RPMI8226 (cell line): Measurements from ENCODE around the gene PCDHA9.
"Not testable (repeated sequence)": the region's sequence is repeated elsewhere in the genome, so short reads cannot be mapped to it uniquely, and the experiment has no call there.

ENCODE experiments used
- DNase-seq: peaks from one replicate; pipeline ENCODE4 v3.0.0-alpha.2; 2015

The PCDHA9 gene

GRCh38 chr5:140834439-140835008, 13.7 kb upstream of the PCDHA9 start:
- DNase-seq: not testable (repeated sequence)

- no peak for DNase-seq
Measured at GRCh38 chr5:140835622-140836510, 12.3 kb upstream of the PCDHA9 start.

- peak; percentile 18 for DNase-seq
Measured at GRCh38 chr5:140840978-140841962, 6.9 kb upstream of the PCDHA9 start, which contains the start of gene PCDHA8. TSS of gene PCDHA8 (plus strand) at chr5:140841187. CDS start at chr5:140841322, 135 bp downstream.

DNA sequence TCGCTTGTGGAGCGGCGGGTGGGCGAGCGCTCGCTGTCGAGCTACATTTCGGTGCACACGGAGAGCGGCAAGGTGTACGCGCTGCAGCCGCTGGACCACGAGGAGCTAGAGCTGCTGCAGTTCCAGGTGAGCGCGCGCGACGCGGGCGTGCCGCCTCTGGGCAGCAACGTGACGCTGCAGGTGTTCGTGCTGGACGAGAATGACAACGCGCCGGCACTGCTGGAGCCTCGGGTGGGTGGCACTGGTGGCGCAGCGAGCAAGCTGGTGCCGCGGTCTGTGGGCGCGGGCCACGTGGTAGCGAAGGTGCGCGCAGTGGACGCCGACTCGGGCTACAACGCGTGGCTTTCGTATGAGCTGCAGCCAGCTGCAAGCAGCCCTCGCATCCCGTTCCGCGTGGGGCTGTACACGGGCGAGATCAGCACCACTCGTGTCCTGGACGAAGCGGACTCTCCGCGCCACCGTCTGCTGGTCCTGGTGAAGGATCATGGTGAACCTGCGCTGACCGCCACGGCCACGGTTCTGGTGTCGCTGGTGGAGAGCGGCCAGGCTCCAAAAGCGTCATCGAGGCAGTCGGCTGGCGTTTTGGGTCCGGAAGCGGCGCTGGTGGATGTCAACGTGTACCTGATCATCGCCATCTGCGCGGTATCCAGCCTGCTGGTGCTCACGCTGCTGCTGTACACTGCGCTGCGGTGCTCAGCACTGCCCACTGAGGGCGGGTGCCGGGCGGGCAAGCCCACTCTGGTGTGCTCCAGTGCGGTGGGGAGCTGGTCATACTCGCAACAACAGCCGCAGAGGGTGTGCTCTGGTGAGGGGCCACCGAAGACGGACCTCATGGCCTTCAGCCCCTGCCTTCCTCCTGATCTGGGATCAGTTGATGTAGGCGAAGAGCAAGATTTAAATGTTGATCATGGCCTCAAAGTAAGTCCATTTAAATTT, 5.1 kb upstream of the PCDHA9 start:
- no peak for DNase-seq

- DNase-seq: not testable (repeated sequence)
Measured at GRCh38 chr5:140849831-140850634, 1.9 kb downstream of the PCDHA9 start.

DNA sequence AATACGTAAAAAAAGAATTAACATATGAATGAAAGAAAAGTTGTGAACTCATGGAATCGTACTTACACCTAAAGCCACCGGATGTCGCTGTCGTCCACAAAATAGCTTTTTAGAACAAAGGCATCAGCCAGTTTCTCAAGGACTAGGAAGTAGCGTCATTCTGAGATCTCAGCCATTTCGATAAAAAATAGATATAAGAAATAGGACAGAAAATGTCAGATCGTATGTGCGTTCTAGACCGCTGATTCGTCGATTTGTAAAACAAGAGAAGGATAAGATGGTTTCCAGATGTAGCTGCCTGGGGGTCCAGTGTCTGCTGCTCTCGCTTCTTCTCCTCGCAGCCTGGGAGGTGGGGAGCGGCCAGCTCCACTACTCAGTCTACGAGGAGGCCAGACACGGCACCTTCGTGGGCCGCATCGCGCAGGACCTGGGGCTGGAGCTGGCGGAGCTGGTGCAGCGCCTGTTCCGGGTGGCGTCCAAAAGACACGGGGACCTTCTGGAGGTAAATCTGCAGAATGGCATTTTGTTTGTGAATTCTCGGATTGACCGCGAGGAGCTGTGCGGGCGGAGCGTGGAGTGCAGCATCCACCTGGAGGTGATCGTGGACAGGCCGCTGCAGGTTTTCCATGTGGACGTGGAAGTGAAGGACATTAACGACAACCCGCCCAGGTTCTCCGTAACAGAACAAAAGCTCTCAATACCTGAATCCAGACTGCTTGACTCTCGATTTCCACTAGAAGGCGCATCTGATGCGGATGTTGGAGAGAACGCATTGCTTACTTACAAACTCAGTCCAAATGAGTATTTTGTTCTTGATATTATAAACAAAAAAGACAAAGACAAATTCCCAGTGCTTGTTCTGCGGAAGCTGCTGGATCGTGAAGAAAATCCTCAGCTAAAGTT, 7.8 kb downstream of the PCDHA9 start, which contains the start of gene PCDHA10:
TSS of gene PCDHA10 (plus strand) at position 126 of the 903 bp plus-strand sequence. CDS start at position 278, 152 bp downstream.
- DNase-seq: no peak

DNA sequence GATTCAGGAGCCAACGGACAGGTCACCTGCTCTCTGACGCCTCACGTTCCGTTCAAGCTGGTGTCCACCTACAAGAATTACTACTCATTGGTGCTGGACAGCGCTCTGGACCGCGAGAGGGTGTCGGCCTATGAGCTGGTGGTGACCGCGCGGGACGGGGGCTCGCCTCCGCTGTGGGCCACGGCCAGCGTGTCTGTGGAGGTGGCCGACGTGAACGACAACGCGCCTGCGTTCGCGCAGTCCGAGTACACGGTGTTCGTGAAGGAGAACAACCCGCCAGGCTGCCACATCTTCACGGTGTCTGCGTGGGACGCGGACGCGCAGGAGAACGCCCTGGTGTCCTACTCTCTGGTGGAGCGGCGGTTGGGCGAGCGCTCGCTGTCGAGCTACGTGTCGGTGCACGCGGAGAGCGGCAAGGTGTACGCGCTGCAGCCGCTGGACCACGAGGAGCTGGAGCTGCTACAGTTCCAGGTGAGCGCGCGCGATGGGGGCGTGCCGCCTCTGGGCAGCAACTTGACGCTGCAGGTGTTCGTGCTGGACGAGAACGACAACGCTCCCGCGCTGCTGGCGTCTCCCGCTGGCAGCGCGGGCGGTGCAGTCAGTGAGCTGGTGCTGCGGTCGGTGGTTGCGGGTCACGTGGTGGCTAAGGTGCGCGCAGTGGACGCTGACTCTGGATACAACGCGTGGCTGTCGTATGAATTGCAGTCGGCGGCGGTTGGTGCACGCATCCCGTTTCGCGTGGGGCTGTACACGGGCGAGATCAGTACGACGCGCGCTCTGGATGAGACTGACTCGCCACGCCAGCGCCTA, 9.2 kb downstream of the PCDHA9 start:
- no peak for DNase-seq

GRCh38 chr5:140857987-140858240, 9.7 kb downstream of the PCDHA9 start:
- DNase-seq: no peak

GRCh38 chr5:140862441-140863295, 14.5 kb downstream of the PCDHA9 start:
- no peak for DNase-seq

DNA sequence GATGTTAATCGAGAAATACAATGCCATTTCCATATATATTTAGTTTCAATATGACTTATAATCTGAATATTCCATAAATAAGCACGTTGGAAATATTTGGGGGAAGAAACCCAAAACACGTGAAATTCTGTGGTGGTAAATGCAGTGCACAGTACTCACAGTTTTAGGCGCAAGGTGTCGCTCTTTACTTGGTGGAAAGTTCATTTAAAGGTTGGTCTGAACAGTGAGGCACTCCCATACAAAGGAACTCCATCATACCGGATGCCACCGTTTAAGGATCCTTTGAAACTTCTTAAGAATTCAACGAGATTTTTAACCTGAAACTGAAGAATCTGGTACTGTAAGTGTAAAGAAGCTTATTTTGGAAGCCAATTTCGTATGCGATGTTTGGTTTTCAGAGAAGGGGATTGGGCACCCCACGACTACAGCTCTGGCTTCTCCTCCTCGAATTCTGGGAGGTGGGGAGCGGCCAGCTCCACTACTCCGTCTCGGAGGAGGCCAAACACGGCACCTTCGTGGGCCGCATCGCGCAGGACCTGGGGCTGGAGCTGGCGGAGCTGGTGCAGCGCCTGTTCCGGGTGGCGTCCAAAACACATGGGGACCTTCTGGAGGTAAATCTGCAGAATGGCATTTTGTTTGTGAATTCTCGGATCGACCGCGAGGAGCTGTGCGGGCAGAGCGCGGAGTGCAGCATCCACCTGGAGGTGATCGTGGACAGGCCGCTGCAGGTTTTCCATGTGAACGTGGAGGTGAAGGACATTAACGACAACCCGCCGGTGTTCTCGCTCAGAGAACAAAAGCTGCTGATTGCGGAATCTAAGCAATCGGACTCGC, 20.8 kb downstream of the PCDHA9 start, which contains the start of gene PCDHA11:
TSS of gene PCDHA11 (plus strand) at position 237 of the 834 bp plus-strand sequence. CDS start at position 384, 147 bp downstream.
- peak; percentile 31 for DNase-seq

DNA sequence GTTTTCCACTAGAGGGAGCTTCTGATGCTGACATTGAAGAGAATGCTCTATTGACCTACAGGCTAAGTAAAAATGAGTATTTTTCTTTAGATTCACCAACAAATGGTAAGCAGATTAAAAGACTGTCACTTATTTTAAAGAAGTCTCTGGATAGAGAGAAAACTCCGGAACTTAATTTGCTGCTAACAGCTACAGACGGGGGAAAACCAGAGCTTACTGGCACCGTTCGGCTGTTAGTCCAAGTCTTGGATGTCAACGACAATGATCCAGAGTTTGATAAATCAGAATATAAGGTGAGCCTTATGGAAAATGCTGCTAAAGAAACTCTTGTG, 21.3 kb downstream of the PCDHA9 start:
- DNase-seq: no peak

DNA sequence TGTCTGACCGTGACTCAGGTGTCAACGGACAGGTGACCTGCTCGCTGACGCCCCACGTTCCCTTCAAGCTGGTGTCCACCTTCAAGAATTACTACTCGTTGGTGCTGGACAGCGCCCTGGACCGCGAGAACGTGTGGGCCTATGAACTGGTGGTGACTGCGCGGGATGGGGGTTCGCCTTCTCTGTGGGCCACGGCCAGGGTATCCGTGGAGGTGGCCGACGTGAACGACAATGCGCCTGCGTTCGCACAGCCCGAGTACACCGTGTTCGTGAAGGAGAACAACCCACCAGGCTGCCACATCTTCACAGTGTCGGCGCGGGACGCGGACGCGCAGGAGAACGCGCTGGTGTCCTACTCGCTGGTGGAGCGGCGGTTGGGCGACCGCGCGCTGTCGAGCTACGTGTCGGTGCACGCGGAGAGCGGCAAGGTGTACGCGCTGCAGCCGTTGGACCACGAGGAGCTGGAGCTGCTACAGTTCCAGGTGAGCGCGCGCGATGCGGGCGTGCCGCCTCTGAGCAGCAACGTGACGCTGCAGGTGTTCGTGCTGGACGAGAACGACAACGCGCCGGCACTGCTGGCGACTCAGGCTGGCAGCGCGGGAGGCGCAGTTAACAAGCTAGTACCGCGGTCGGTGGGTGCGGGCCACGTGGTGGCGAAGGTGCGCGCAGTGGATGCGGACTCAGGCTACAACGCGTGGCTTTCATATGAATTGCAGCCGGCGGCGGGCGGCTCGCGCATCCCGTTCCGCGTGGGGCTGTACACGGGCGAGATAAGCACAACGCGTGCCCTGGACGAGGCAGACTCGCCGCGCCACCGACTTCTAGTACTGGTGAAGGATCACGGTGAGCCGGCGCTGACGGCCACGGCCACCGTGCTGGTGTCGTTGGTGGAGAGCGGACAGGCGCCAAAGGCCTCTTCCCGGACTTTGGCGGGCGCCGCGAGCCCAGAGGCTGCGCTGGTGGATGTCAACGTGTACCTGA, 22.3 kb downstream of the PCDHA9 start:
- DNase-seq: no peak

DNA sequence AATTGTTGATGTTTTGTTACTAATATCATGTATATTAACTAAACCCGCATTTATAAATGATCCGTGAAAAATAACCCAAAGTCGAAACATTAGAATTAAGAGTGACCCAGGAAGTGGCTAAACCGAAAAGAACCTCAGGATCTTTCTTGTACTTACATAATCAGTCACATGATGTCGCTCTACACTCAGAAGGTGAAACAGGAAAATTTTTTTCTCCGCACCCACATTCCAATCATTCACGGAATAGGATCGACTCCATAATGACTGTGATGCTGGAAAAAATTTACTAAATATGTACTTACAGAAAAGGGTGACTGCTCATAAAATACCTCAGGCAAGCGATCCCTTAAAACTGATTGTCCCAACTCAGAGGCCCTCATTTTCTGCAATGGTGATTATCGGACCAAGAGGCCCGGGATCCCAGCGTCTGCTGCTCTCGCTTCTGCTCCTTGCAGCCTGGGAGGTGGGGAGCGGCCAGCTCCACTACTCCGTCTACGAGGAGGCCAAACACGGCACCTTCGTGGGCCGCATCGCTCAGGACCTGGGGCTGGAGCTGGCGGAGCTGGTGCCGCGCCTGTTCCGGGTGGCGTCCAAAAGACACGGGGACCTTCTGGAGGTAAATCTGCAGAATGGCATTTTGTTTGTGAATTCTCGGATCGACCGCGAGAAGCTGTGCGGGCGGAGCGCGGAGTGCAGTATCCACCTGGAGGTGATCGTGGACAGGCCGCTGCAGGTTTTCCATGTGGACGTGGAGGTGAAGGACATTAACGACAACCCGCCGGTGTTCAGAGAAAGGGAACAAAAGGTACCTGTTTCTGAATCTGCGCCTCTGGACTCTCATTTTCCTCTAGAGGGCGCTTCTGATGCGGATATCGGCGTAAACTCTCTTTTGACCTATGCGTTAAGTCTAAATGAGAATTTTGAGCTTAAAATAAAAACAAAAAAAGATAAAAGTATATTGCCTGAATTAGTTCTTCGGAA, 27.2 kb downstream of the PCDHA9 start, which contains the start of gene PCDHA12:
TSS of gene PCDHA12 (plus strand) at position 224 of the 981 bp plus-strand sequence. CDS start at position 389, 165 bp downstream.
- DNase-seq: no peak

GRCh38 chr5:140876541-140877261, 28.5 kb downstream of the PCDHA9 start:
- DNase-seq: not testable (repeated sequence)
